Left lung (tissue), 10 donors: ENCODE measurements around the gene MTX2. TPM values are rescaled to one million over a fixed set of nuclear protein-coding genes. Genes with fewer than 3 reads are reported as not detected.
A peak's percentile ranks its signal among the peaks of the same experiment; 100 is the strongest.

Source experiments
- ATAC-seq: fragments of 200-7000 bp; cut with Tn5 transposase; one replicate; pipeline ENCODE4 v1.9.1; 2020; ENCODE audit warnings: moderate library complexity
- DNase-seq, 4 donors: peaks; one replicate each; pipeline ENCODE4 v3.0.0-alpha.2; 2013 to 2020
- H3K27ac ChIP-seq, 2 donors: fragments of 200-600 bp; sonication (generic) in 1 of 2; one replicate each; pipeline versions ENCODE4 v1.5.0 to v1.8.0; 2020 to 2021
- H3K27me3 ChIP-seq, 2 donors: fragments of 200-600 bp; sonication (generic) in 1 of 2; one replicate each; pipeline versions ENCODE4 v1.5.0 to v1.8.0; 2020 to 2021
- H3K36me3 ChIP-seq, 2 donors: fragments of 200-600 bp; sonication (generic) in 1 of 2; one replicate each; pipeline versions ENCODE4 v1.5.0 to v1.8.0; 2020 to 2021
- H3K4me1 ChIP-seq, 2 donors: fragments of 200-600 bp; one replicate each; pipeline ENCODE4 v1.8.0; 2021
- H3K4me3 ChIP-seq, 2 donors: fragments of 200-600 bp; sonication (generic) in 1 of 2; one replicate each; pipeline versions ENCODE4 v1.5.0 to v1.8.0; 2020 to 2021; ENCODE audit warnings: mild to moderate bottlenecking in 1 of 2
- H3K9me3 ChIP-seq, 2 donors: fragments of 200-600 bp; sonication (generic) in 1 of 2; one replicate each; pipeline versions ENCODE4 v1.5.0 to v1.8.0; 2020 to 2021
- CTCF ChIP-seq, 2 donors: fragments of 200-600 bp; sonication (generic) in 1 of 2; IDR thresholded peaks; one replicate each; pipeline versions ENCODE4 v1.5.0 to v1.8.0; 2021; ENCODE audit warnings: antibody characterized with exemption in 2 of 2
- intact Hi-C, 2 donors: fragments of 100-400 bp; cut with DNase I; formaldehyde crosslinking; loops; one replicate each; pipeline versions ENCODE4 v1.11.2 to v1.14.2; 2022
- polyA plus RNA-seq, 6 donors: library from polyadenylated mRNA; unstranded; fragments of 120-200 nt; gene quantifications; one replicate each; pipeline ENCODE4 v1.2.1, GENCODE V29; 2013; ENCODE audit not compliant: insufficient read length in 6 of 6
- total RNA-seq, 2 donors: library from RNA; stranded (reverse); fragmentation: NEBNext Ultra II Directional; extraction: Animal tissue kit (Norgen Biotek cat#: 25700); gene quantifications; one replicate each; pipeline ENCODE4 v1.2.1, GENCODE V29; 2021
- donor health status: DM: no; HTN: yes; CAD: no.
- donor health status: DM: no; HTN: no; CAD: no.

The MTX2 gene
- total and polyA plus RNA-seq, 8 donors = 18.1 to 61.9 (median 52.8) TPM

GRCh38 chr2:176317623-176318065 is 48.4 kb downstream of the MTX2 start:
- no peak for TF ChIP-seq CTCF (IDR thresholded peaks at IDR 0.05)
- no peak overlapping the region for H3K4me3 ChIP-seq
- no peak for DNase-seq
- H3K27ac ChIP-seq = no peak overlapping the region
- no peaks in the 10 kb centered on the region for H3K9me3 ChIP-seq
- ATAC-seq = peak; percentile 35
- peaks cover 0 to 7% of the 10 kb centered on the region in 2 donors for H3K36me3 ChIP-seq
- H3K4me1 ChIP-seq = no peaks in the 10 kb centered on the region
- intact Hi-C loops = no loop called here
- no peaks in the 10 kb centered on the region for H3K27me3 ChIP-seq

- Histone ChIP-seq H3K36me3 (no peaks in the 10 kb centered on the region), H3K4me3 (no peak overlapping the region), H3K27ac (no peak overlapping the region), H3K27me3 (no peaks in the 10 kb centered on the region), H3K9me3 (no peaks in the 10 kb centered on the region), H3K4me1 (no peaks in the 10 kb centered on the region)
- ATAC-seq = no peak
- no peak for DNase-seq
- intact Hi-C loops = no loop called here
- no peak for TF ChIP-seq CTCF (IDR thresholded peaks at IDR 0.05)
Observed at GRCh38 chr2:176321916-176322315, 52.7 kb downstream of the MTX2 start.

GRCh38 chr2:176324862-176325261 is 55.6 kb downstream of the MTX2 start:
- H3K27me3 ChIP-seq = no peaks in the 10 kb centered on the region
- H3K27ac ChIP-seq = no peak overlapping the region
- intact Hi-C loops = no loop called here
- no peaks in the 10 kb centered on the region for H3K4me1 ChIP-seq
- peaks cover 0 to 7% of the 10 kb centered on the region in 2 donors for H3K36me3 ChIP-seq
- DNase-seq (no peak), ATAC-seq (no peak)
- no peaks in the 10 kb centered on the region for H3K9me3 ChIP-seq
- no peak for TF ChIP-seq CTCF (IDR thresholded peaks at IDR 0.05)
- no peak overlapping the region for H3K4me3 ChIP-seq

GRCh38 chr2:176325732-176326131 is 56.5 kb downstream of the MTX2 start:
- H3K27me3 ChIP-seq = no peaks in the 10 kb centered on the region
- no peak for TF ChIP-seq CTCF (IDR thresholded peaks at IDR 0.05)
- H3K9me3 ChIP-seq = no peaks in the 10 kb centered on the region
- H3K4me3 ChIP-seq = no peak overlapping the region
- H3K4me1 ChIP-seq = no peaks in the 10 kb centered on the region
- no peak overlapping the region for H3K27ac ChIP-seq
- intact Hi-C loops = no loop called here
- ATAC-seq (no peak), DNase-seq (no peak)
- peaks cover 0 to 7% of the 10 kb centered on the region in 2 donors for H3K36me3 ChIP-seq

GRCh38 chr2:176328149-176328548 is 58.9 kb downstream of the MTX2 start:
- Histone ChIP-seq H3K4me3 (no peak overlapping the region), H3K27me3 (no peaks in the 10 kb centered on the region), H3K36me3 (peaks cover 0 to 7% of the 10 kb centered on the region in 2 donors), H3K4me1 (no peaks in the 10 kb centered on the region), H3K27ac (no peak overlapping the region), H3K9me3 (no peaks in the 10 kb centered on the region)
- ATAC-seq = no peak
- no peak for DNase-seq
- TF ChIP-seq CTCF (IDR thresholded peaks at IDR 0.05) = no peak
- intact Hi-C loops = no loop called here
